Endothelial cell of umbilical vein (primary cell): ENCODE data around the gene SPIRE2. TPM values are rescaled to one million over a fixed set of nuclear protein-coding genes. Genes with fewer than 3 reads are reported as not detected.

Source experiments
- BruUV-seq: library from RNA; stranded (reverse); fragments of 400-500 nt; replicated peaks from 2 replicates; lab custom pipeline; 2021; lab: Mats Ljungman, UMichigan
- CTCF ChIA-PET: fragments of 300-600, 350-600 bp; sonication (Branson Sonifier 250); formaldehyde crosslinking; loops from one replicate; lab custom pipeline; 2021; ENCODE audit warnings: antibody characterized with exemption, inconsistent platforms; lab: Charles Lee
- POLR2A ChIA-PET: fragments of 300-600, 350-600 bp; sonication (Branson Sonifier 250); formaldehyde crosslinking; loops from one replicate; lab custom pipeline; 2021; ENCODE audit warnings: antibody characterized with exemption, inconsistent platforms; lab: Charles Lee
- DNase-seq: peaks from one replicate; pipeline ENCODE4 v3.0.0-alpha.2; 2011; ENCODE audit warnings: low read depth, low spot score
- FAIRE-seq: peaks from 2 replicates; lab custom pipeline; 2011; peaks lifted over from hg19 to GRCh38; lab: Jason Lieb, UNC
- H2AFZ ChIP-seq: 2 replicates; pipeline ENCODE4 v1.6.0; 2012; ENCODE audit warnings: low read depth, low read length, control low read depth, inconsistent platforms
- H3K27ac ChIP-seq: 2 replicates; pipeline ENCODE4 v1.5.1; 2011; ENCODE audit warnings: low read depth, mild to moderate bottlenecking, control low read depth, low read length, moderate library complexity; ENCODE audit not compliant: insufficient read depth
- H3K27me3 ChIP-seq, 2 experiments: 2 replicates each; pipeline versions ENCODE4 v1.6.0 to v1.6.1; 2011; ENCODE audit warnings: low read length in 2 of 2, mixed read lengths in 1 of 2; ENCODE audit not compliant: control insufficient read depth in 2 of 2, insufficient read depth in 2 of 2
- H3K36me3 ChIP-seq, 2 experiments: 2 replicates in 1 of 2; 3 replicates in 1 of 2; pipeline ENCODE4 v1.5.1; 2011; ENCODE audit warnings: low read length in 2 of 2, mild to moderate bottlenecking in 1 of 2, moderate library complexity in 1 of 2; ENCODE audit not compliant: control insufficient read depth in 2 of 2, insufficient read depth in 2 of 2; ENCODE audit errors: extremely low read depth in 1 of 2
- H3K4me1 ChIP-seq: 3 replicates; pipeline ENCODE4 v1.5.1; 2011; ENCODE audit warnings: mild to moderate bottlenecking, low read length; ENCODE audit not compliant: control insufficient read depth, insufficient read depth; ENCODE audit errors: extremely low read depth
- H3K4me2 ChIP-seq: 2 replicates; pipeline ENCODE4 v1.6.1; 2011; ENCODE audit warnings: low read length, control low read depth, mixed read lengths; ENCODE audit not compliant: insufficient read depth
- H3K4me3 ChIP-seq, 3 experiments: fragments of 200-600 bp in 1 of 3; sonication (generic), shearing (Covaris generic) in 1 of 3; replicated peaks in 1 of 3; 2 replicates each; pipeline ENCODE4 v1.5.1; 2011 to 2016; ENCODE audit warnings: control low read depth in 3 of 3, low read length in 3 of 3, mild to moderate bottlenecking in 2 of 3, inconsistent platforms in 1 of 3, low read depth in 1 of 3, moderate library complexity in 1 of 3; ENCODE audit not compliant: insufficient read depth in 1 of 3
- H3K79me2 ChIP-seq: 2 replicates; pipeline ENCODE4 v1.6.0; 2012; ENCODE audit warnings: low read length, inconsistent platforms; ENCODE audit not compliant: control insufficient read depth, insufficient read depth
- H3K9ac ChIP-seq: replicated peaks from 2 replicates; pipeline ENCODE3; 2011; ENCODE audit warnings: low read length, control low read depth; ENCODE audit not compliant: insufficient read depth; ENCODE audit errors: extremely low read depth
- H3K9me1 ChIP-seq: replicated peaks from 3 replicates; pipeline ENCODE4 v1.6.0; 2011; ENCODE audit warnings: mild to moderate bottlenecking, low read length; ENCODE audit not compliant: control insufficient read depth, insufficient read depth; ENCODE audit errors: extremely low read depth
- H3K9me3 ChIP-seq: replicated peaks from 2 replicates; pipeline ENCODE4 v1.5.1; 2012; ENCODE audit warnings: low read length, inconsistent platforms; ENCODE audit not compliant: control insufficient read depth, insufficient read depth
- H4K20me1 ChIP-seq: replicated peaks from 2 replicates; pipeline ENCODE3; 2011; ENCODE audit warnings: mild to moderate bottlenecking, low read length; ENCODE audit not compliant: control insufficient read depth, insufficient read depth; ENCODE audit errors: extremely low read depth
- CTCF ChIP-seq, 2 donors: IDR thresholded peaks; 1 replicate in 1 of 2; 2 replicates in 1 of 2; pipeline ENCODE4 v1.5.1; 2011; ENCODE audit warnings: low read length in 2 of 2, mild to moderate bottlenecking in 2 of 2, moderate library complexity in 2 of 2, control low read depth in 1 of 2, inconsistent platforms in 1 of 2, low read depth in 1 of 2; ENCODE audit not compliant: insufficient read depth in 1 of 2; ENCODE audit errors: extremely low read depth in 1 of 2
- EZH2 ChIP-seq: IDR thresholded peaks from 2 replicates; pipeline ENCODE4 v1.6.1; 2012; ENCODE audit warnings: borderline replicate concordance, low read depth, mild to moderate bottlenecking, moderate library complexity, low read length, inconsistent platforms; ENCODE audit not compliant: severe bottlenecking
- FOS ChIP-seq: IDR thresholded peaks from 2 replicates; pipeline ENCODE4 v1.6.1; 2011; ENCODE audit warnings: mild to moderate bottlenecking, low read length, moderate library complexity, borderline replicate concordance; ENCODE audit not compliant: insufficient read depth
- GATA2 ChIP-seq: IDR thresholded peaks from 2 replicates; pipeline ENCODE4 v1.7.0; 2011; ENCODE audit warnings: low read depth, mild to moderate bottlenecking, moderate library complexity, mixed read lengths, low read length; ENCODE audit not compliant: insufficient read length, insufficient read depth
- JUN ChIP-seq: IDR thresholded peaks from 2 replicates; pipeline ENCODE4 v1.6.1; 2011; ENCODE audit warnings: borderline replicate concordance, low read depth; ENCODE audit not compliant: insufficient read length, insufficient read depth
- MAX ChIP-seq: IDR thresholded peaks from 2 replicates; pipeline ENCODE4 v1.6.1; 2011; ENCODE audit not compliant: insufficient read depth, insufficient read length
- MYC ChIP-seq: IDR thresholded peaks from one replicate; pipeline ENCODE4 v1.6.1; 2011; ENCODE audit warnings: mild to moderate bottlenecking, low read depth, low read length
- POLR2A ChIP-seq: IDR thresholded peaks from 2 replicates; pipeline ENCODE4 v1.6.1; 2012; ENCODE audit warnings: low read depth, mild to moderate bottlenecking, control low read depth, low read length
- POLR2AphosphoS5 ChIP-seq: IDR thresholded peaks from 2 replicates; pipeline ENCODE4 v1.6.1; 2012; ENCODE audit warnings: low read depth, mild to moderate bottlenecking, control low read depth, low read length, moderate library complexity; ENCODE audit not compliant: insufficient read depth
- dilution Hi-C: fragments of 300-500 bp; cut with MboI; formaldehyde crosslinking; loops from one replicate; pipeline ENCODE4 v1.15.0; 2019; ENCODE audit warnings: low sequenced_read_pairs; ENCODE audit not compliant: extremely low pct_ligation_motif_present
- intact Hi-C: fragments of 100-400 bp; cut with micrococcal nuclease; formaldehyde crosslinking; loops from one replicate; pipeline ENCODE4 v1.10.0; 2022
- polyA plus RNA-seq, 4 experiments: library from polyadenylated mRNA; depleted of rRNA in 3 of 4; stranded (reverse) in 3 of 4; unstranded in 1 of 4; fragments of >200 nt; gene quantifications; 2 replicates each; pipeline versions ENCODE4 v1.2.1 to v1.2.3, GENCODE V29; 2011 to 2012; ENCODE audit warnings: missing spikeins in 1 of 4
- total RNA-seq: library from RNA; stranded (reverse); gene quantifications from 2 replicates; pipeline ENCODE4 v1.2.3, GENCODE V29; 2021

Gene SPIRE2
- total and polyA plus RNA-seq, 2 donors (not counting 3 experiments of a cell fraction or from before 2014, with no cell fraction given), result 1.2 to 3.1 TPM

GRCh38 chr16:89779231-89779908, 48.9 kb upstream of the SPIRE2 start:
- no TSS peak for BruUV-seq
- DNase-seq (no peak), FAIRE-seq (no peak)
- dilution Hi-C loops (no loop called here), intact Hi-C loops (no loop called here)
- no peak overlapping the region for H3K4me2 ChIP-seq
- ChIA-PET CTCF (no interaction called here), POLR2A (interaction anchor here (0.7 kb wide), 1 partner anchor 84 kb away, joined by 3 read pairs; no protein-coding TSS in a partner anchor)
- no peak overlapping the region for H2AFZ ChIP-seq
- H3K36me3 ChIP-seq, result peaks cover 2 to 5% of the 10 kb centered on the region in 2 experiments
- H3K27me3 ChIP-seq, result no peaks in the 10 kb centered on the region
- H3K27ac ChIP-seq, result no peak overlapping the region
- no peaks in the 10 kb centered on the region for H3K9me3 ChIP-seq
- no peak overlapping the region for H3K9ac ChIP-seq
- no peaks in the 10 kb centered on the region for H3K79me2 ChIP-seq
- TF ChIP-seq CTCF (IDR thresholded peaks at IDR 0.05; ENCODE audit: extremely low read depth in 1 of 2, insufficient read depth in 1 of 2, low read depth in 1 of 2, low read length in 2 of 2) (no peak), FOS (no peak), EZH2 (no peak), MYC (no peak), MAX (no peak), POLR2A (no peak), POLR2AphosphoS5 (no peak), GATA2 (no peak), JUN (no peak)
- no peaks in the 10 kb centered on the region for H3K4me1 ChIP-seq
- H3K9me1 ChIP-seq, result no peaks in the 10 kb centered on the region
- H3K4me3 ChIP-seq, result no peak overlapping the region
- H4K20me1 ChIP-seq, result no peaks in the 10 kb centered on the region
